GM18909 (cell line): ENCODE measurements around the gene C7.

ENCODE experiments used
- ATAC-seq: cut with Tn5 transposase; IDR thresholded peaks from one replicate; pipeline ENCODE4 v1.9.1; 2021; ENCODE audit warnings: mild to moderate bottlenecking; ENCODE audit not compliant: unreplicated experiment, poor library complexity

Gene C7

DNA sequence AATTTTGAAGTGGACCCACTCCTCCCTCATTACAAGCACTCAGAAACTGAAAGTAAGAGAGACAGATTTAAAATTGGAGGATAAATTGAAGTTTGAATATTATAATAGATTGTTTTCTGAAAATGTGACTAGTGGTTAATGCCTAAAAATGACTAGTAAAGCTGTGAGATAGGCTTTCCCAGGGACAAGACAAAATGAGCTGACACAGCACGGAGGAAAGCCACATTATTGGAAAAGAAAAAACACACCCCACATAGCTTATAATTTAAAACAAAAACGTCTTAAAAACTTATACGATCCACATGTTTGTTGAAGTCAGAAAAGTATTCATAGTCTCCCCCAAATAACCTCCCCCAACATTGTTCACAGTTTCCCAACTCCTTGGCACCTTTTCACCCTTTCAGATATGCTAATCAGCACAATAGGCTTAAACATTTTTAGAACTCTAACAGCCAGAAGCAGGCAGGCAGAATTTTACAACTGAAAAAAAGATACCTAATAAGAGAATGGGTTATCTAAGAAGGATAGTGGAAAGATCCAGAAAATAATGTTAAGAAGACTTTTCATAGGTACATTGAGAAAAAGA, 6.1 kb downstream of the C7 start:
- ATAC-seq, result no peak

DNA sequence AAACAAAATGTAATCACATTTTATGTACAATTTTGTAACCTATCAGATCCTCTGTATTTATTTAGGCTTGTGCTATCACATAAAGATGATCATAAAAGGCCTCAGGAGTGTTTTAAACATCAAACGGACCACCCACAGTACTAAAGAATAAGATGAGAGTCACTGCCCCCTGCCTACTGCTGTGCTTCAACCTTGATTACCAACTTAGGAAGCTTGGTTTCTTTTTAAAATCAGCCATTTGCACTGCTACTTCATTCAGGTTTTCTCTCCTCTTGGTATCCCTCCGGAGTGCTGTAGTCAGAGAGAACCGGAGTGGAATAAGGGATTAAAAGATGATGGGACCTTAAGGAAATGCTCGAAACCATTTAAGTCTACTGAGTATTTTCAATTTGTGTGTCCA, 6.9 kb downstream of the C7 start:
- ATAC-seq, result no peak

DNA sequence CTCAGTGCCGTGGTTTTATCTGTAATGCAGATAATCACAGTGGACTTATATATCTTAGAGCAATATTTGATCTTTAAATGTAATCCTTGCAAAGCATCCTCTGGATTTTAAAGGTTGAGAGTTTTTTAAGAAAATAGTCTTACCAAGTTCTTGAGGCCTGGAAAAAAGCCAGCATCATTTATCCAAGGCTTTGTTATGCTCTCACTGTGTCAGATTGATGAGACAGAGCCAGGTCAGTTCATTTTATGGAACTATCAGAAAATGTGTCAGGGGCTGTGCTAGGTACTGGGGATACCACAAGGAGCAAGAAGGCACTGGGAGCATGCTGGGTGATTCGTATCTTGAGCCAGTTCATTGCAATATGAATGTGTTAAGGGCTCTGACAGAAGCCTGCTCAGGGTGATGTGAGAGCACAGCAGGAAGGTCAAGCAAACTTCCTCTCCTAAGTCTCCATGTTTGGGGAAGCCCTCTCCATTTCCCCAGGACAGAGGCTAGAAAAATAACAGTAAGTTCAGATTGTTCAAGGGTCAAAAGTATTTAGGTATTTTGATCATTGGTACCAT, 19.7 kb downstream of the C7 start:
- ATAC-seq, result no peak

DNA sequence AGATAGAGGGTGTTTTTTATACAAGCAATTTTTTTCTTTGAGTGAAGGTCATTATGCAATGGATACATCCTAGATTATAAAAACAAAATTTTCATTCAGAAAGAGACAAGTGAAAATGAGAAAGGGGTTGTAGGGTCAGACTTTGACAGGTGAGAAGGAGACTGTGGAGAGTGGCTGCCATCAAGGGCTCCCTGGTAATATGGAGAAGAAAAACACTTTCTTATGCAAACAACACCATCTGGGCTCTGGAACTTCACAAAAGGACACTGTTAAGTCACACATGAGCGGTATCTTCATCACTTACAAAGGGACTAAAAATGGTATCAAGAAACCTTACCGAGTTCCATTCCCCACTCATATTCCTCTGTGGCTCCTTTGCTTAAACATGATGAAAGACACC, 23.5 kb downstream of the C7 start:
- no peak for ATAC-seq

DNA sequence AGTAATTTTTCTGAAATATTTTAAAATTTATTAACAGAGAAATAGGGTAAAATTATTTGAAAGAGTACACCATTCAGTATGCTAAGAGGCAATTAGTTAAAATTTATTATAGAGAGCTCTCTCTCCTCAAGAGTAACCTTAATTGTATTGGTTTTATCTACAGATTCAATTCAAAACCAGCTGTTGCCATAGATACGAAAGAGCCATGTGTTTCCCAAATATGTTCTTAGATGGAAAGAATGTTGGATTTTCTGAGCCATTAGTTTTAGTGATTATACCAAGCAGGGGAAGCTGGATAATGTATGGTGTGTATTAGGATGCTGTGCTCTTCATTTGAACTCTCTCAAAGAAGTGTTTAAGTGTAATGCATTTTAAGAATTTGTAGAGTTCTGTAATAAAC, 27.8 kb downstream of the C7 start:
- ATAC-seq, result no peak

DNA sequence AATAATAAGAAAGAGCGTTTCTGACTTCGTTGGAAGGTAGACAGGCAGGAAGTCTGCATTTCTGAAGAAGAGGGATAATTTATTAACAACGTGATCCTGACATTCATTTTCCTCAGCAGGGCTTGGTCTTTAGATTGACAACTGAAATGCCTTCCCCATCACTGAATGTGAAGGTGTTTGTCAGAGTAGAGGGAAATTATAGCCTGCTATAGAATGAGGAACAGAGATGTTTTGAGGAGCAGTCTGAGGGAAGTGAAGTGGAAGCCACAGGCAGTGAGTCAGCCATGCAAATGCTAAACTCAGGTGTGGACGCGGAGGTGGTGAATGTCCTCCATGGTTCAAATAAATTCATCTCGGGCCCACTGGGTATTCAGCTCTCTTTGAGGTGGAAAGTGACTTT, 30.5 kb downstream of the C7 start:
- ATAC-seq, result no peak

DNA sequence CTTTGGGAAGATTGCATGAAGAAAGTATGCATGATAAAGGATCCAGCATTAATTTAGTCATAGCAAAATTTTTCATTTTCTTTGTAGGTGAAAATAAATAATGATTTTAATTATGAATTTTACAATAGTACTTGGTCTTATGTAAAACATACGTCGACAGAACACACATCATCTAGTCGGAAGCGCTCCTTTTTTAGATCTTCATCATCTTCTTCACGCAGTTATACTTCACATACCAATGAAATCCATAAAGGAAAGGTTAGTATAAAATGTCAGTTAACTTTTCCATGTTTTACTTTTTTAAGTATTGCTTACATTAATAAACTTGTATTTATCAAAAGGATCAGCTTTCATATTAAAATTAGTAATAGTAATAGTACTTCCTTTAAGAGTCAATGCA, 35.8 kb downstream of the C7 start:
- no peak for ATAC-seq

DNA sequence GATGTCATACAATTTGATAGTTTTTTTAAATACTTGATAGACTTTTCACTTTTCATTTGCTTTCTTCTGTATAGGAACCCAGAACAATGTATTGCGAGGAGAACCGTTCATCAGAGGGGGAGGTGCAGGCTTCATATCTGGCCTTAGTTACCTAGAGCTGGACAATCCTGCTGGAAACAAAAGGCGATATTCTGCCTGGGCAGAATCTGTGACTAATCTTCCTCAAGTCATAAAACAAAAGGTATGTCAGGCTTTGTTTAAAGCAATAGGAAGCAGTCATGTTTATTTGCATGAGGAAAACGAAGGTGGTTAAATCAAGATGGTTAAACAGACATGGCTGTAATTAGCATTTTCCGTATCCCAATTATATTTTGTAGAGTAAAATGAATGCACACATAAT, 46.0 kb downstream of the C7 start:
- no peak for ATAC-seq

DNA sequence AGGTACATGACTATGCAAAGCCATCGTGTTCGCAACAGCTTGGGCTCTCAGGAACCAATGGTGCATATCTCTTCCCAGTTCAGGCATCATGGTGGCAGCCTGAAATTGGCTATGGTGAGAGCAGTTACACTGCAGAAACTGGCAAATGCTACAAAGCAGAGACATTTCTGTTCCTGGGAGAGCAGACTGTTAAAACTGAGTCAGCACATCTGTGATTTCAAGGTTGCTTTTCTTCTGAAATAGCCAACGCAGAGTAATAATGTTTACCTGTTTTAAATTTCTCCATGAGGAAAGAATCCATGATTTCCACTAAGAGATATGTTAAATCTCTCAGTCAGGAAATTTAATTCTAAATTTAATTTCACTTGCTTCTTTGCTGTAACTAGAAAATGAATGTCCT, 47.8 kb downstream of the C7 start:
- no peak for ATAC-seq

DNA sequence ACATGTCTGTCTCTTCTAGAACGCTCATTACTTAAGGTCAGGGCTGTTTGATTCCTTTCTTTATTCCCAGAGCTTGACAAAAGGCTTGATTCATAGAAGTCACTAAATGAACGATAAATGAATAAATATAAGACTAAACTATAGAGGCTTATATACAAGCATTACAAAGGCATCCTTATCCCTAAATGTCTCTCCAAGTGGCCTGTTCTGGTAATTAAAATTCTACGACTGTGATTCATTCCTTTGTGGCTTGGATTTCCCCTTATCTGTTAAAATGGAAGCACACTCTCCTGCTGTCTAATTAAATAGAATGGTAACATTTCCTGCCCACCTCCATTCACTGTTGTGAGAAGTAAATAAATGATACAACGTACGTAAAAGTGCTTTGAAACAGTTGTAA, 49.5 kb downstream of the C7 start:
- no peak for ATAC-seq

DNA sequence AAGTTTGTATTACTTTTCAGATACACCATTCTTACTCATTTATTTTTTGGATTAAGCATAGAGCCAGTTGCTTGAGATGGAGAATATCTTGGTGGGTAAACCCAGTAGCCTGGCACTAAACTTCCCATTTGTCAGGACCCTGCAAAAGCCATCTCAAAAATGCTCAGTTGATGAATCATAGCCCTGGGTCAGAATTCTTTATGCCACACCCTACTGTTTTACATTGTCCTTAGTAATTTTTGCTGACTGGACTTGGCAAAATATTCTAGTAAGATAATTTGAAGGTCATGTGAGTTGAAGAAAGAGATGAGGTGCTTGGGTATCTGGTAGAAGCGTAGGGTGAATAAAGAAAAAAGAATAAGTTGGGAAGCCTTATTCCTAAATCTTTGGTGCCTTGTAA, 50.7 kb downstream of the C7 start:
- no peak for ATAC-seq

DNA sequence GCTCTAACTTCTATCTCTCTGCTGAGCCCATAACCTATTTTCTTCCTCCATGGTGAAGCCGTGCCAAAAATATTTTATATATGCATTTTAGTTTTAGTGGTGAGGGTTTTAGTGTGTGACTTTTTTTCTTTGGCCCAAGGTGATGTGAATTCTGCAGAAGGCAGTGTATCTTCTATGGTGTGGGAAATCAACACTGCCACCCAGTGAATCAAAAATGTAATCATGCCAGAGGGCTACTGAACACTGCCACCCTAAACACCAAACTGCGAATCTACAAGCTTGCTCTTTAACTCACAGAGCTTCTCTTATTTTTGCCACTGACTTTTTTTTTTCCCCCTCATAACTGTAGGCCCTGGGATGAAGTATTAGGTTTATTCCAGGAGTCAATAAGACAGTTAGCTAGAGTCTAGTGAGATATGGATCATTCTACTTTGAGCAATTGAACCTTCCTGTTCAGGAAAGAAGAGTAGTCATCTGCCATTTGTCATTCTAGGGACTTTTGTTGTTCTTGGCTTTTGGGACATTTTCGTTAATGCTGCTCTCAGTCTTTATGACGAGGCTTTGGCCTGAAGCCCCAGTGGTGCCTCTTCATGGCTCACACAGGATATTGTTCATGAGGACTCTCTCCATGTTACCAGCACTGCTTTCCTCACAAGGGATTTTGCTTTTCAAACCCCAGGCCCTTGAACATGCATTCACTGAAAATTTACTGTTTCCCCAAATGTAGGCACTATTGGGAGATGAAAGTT, 53.1 kb downstream of the C7 start:
- ATAC-seq, result no peak

DNA sequence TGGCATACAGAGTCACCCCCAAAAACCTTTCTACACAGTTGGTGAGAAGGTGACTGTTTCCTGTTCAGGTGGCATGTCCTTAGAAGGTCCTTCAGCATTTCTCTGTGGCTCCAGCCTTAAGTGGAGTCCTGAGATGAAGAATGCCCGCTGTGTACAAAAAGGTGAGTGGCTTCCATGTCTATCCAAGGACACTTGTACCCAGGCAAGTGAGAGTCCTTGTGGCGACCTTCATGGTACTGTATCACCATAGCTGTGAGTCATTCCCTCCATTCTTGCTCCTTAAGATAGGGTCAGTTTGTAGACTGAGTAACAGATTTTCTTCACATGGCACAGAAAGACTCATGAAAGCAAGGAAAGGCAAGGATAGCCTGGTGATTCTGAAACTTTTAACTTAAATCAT, 63.1 kb downstream of the C7 start:
- ATAC-seq, result no peak

DNA sequence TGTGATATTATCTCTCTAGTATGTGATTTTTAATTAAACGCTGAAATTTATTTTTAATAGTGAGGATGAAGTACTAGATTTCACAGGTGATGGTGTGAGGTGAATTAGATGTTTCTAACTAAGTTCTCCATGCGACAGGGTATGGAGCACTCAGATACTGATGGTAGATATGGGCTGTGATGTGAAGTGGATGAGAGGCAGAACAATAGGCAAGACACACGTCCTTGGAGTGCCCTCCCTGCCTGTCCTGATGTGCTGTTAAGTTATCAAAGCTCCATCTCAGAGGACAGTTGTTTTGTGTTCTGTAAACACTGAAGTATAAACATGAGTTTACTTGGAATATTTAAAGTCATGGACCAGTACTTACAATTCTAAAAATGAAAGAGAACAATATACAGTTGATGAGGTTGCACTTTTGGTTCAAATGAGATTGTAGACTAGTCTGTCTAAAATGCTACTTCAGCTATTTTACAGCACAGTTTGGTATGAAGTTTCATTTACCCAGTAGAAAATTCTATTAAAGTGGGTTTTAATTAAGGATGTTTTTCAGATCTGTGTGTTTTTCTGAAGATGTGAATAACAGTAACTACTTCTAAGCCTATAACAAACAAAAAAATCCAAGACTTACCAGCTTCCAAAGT, 64.2 kb downstream of the C7 start:
- no peak for ATAC-seq

DNA sequence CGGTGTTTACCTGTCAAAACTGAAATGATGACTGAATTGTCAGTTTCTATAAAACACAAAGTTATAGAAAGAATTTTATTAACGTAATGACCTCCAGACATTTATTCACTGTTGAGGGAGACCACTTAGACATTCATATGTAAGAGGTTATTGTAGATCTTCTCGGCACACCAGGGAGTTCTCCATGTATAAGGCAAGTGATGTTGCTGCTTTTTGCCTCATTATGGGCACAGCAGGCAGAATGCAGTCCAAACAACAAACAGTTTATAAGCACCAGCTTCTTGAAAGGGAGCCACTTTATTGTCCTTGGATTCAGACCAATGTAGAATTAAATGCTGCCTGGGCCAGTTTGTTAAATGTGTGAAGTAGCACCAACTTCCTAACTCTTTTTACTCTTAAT, 66.7 kb downstream of the C7 start:
- ATAC-seq, result no peak

DNA sequence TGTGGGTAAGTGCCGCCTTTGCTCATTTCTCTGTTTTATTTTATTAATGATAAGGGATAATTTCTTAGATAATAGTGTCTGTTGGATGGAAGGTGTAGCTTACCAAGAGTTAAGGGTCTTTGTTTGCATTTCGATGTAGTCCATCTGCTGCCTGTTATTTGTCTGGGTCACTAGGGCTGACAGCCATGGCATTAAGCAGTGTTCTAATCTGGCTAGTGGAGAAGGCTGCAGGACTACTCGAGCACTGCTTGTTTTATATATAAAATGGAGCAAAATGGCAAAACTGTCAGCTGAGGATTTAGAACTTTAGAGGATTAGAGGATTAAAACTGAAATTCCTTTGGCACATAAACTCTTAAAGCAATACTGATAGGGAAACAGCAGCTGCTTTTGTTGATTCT, 67.5 kb downstream of the C7 start:
- no peak for ATAC-seq

DNA sequence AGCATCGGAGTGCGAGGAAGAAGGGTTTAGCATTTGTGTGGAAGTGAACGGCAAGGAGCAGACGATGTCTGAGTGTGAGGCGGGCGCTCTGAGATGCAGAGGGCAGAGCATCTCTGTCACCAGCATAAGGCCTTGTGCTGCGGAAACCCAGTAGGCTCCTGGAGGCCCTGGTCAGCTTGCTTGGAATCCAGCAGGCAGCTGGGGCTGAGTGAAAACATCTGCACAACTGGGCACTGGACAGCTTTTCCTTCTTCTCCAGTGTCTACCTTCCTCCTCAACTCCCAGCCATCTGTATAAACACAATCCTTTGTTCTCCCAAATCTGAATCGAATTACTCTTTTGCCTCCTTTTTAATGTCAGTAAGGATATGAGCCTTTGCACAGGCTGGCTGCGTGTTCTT, 72.1 kb downstream of the C7 start:
- no peak for ATAC-seq

DNA sequence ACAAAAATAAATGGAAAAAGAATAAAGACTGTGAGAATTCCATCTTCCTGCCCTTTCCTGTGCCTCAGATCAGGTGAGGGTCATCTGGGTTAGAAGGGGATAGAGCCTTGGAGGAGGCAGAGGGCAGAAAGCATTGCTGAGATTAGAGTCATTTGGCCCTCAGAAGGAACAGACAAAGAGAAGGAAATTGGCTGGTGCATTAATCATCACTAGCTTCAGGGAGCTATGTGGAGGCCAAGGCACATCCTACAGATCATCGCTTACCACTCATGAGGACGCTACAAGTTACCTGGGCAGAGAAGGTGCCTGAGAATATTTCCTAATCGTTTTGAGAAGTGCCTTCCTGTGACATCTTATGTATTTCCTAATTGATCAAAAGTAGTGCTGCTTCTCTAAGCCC, 74.5 kb downstream of the C7 start:
- no peak for ATAC-seq

DNA sequence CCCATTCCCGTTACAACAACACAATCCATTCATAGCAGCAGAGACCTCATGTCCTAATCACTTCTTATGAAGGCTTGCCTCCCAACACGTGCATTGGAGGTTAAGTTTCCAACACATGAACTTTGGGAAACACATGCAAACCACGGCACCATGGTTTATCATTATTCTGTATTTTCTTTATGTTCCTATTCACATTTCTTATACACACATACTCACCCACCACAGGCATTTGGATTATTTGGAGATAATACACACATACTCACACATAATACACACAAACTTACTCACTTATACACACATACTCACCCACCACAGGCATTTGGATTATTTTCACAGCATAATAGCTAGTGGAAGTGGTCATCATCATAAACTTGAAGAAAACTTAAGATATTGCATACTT, 75.6 kb downstream of the C7 start:
- ATAC-seq, result no peak

DNA sequence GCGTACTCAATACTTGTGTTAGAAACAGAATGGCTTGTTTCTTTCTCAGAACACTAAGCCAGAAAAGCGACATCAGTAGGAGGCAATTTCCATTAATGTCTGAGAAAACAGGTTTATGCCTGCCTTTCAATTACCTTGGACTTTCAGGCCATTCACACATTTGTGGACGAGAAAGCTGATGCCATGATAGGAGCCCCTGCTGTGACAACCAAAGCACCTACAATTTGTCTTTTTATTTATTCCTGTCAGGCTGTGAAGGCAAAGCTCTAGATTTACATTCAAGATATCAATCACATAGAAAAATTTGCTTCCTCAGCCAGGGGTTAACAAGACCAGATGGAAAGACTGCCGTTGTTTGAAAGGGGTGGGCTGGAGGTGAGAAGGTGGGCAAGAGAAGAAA, 76.2 kb downstream of the C7 start:
- no peak for ATAC-seq

DNA sequence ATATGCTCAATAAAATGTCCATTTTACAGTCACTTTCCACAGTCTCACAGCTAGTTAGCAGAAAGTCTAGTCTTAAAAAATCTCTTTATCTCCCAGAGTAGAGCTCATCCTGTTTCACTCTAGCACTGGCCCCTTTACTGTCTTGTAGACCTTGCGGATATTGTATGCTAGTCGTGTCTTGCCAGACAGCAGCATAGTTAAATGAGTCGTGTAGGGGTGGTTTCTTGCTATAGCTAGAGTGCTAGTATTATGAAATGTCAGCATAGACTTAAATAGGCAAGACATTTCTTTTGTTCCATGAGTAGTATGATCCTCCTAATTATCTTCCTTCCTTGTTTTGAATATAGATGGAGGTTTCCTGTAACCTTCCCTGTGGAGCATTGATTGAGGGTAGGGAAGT, 77.4 kb downstream of the C7 start:
- ATAC-seq, result no peak

DNA sequence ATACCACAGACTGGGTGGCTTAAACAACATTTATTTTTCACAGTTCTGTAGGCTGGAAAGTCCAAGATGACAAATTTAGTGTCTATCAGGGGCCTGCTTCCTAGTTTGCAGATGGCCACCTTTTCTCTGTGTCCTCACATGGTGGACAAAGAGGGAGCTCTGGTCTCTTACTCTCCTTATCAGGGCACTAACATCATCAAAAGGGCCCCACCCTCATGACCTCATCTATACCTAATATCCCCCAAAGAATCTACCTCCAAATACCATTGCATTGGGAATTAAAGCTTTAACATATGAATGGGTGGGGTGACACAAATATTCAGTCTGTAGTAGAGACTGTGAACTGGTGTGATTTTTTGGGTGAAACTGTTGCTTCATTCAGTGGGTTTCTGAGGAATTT, 78.1 kb downstream of the C7 start:
- ATAC-seq, result no peak
